Bone marrow (tissue), 2 donors: ENCODE measurements around the gene SULT1C4.
"Not testable (repeated sequence)": the region's sequence is repeated elsewhere in the genome, so short reads cannot be mapped to it uniquely, and the experiment has no call there.

Source experiments
- DNase-seq, 2 donors: peaks; one replicate each; lab custom pipeline; 2025; lab: John Stamatoyannopoulos, UW

SULT1C4 gene

GRCh38 chr2:108377815-108378630, at the start of gene SULT1C4:
Gene SULT1C4 (plus strand): TSS chr2:108377954. CDS start chr2:108378338, 384 bp downstream.
- no peak for DNase-seq

DNA sequence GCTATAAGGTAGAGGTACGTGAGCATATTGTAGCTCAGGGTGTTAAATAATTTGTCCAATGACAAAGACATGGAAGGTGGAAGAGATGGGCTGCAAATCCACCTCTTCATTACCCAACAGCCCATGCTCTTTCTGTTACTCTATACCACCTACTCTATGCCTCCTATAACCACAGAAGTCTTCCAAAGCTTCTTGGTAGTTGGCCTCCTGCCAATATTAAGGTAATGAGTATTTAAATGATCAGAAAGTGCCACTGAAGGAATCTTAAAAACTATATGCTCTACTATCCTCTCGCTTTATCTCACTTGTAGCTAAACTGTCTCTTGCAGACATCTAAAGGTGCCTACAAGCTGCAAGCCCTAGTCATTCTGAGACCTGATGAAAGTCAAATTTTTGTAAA, 48.0 kb upstream of the SULT1C4 start:
- DNase-seq, result no peak

- no peak for DNase-seq
These were observed 46.8 kb upstream of the SULT1C4 start for GRCh38 chr2:108330979-108331378.

DNA sequence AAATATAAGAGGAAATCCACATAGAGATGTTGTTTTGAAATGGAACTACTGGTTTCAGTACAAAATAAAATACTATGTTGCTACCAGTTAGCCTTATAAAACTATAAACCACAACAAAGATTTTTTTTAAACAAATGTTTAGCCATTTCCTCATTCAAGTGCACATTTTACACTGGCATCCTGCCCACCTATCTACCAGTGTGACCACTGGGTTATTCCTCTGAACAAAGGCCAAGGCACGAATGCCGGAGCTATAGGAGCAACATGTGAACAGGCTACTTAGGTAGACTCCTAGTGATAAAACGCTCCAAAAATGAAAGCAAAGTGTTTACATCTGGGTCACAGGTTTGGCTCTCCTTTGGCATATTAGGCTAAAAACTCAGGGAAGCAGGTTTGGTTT, 31.8 kb upstream of the SULT1C4 start:
- no peak for DNase-seq

DNA sequence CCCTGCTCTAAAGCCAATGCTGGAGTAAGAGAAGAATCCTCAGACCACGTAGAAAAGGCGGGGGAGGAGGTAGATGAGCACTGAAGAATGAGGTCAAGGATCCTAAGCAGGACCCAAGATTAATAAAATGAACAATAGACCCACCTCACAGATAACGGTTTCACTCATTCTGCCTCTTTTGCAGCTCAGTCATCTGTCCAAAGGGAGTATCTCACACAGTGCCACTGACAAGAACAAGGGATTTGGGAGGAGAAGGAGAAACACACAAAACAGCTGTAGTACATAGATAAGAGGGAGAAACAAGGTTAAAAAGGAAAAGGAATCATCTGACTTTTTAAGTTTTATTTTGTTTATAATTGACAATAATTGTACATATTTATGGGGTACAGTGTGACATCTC, 30.9 kb upstream of the SULT1C4 start:
- DNase-seq, result no peak

DNA sequence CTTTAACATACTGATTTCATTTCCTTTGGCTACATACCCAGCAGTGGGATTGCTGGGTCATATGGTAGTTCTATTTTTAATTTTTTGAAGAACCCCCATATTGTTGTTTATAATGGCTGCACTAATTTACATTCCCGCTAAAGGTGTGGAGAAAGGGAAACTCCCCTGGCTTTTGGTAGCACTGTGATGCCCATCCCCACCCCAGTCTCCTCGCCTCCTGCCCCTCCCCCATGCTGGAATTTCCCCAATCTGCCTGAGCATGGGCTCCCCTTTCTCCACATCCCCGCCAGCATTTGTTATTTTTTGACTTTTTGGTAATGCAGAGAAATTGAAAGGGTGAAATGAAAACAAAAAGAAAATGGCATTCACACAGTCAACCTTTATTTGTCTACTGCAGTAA, 30.0 kb upstream of the SULT1C4 start:
- no peak for DNase-seq

GRCh38 chr2:108348816-108349570, 28.8 kb upstream of the SULT1C4 start:
- no peak for DNase-seq

DNA sequence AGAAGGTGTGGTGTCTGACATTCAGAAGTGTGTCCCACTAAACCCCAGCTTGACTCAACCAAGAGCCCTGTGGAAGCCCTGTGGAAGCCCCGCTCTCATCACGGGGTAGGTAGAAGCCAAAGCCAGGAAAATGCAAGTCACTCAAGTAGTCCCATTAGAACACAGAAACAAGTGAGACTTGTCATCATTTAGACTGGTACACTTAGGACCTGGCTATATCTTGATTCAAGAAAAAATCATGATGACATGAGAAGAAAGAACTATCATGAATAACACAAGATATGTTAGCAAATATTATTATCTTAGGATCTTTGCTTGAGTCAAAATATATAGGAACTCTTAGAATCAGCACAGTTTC, 28.2 kb upstream of the SULT1C4 start:
- DNase-seq, result no peak

GRCh38 chr2:108351889-108352288, 25.9 kb upstream of the SULT1C4 start:
- no peak for DNase-seq

- DNase-seq, result no peak
These were observed 23.6 kb upstream of the SULT1C4 start for GRCh38 chr2:108354136-108354535.

- DNase-seq, result no peak
These were observed 21.6 kb upstream of the SULT1C4 start for GRCh38 chr2:108355906-108356734.

DNA sequence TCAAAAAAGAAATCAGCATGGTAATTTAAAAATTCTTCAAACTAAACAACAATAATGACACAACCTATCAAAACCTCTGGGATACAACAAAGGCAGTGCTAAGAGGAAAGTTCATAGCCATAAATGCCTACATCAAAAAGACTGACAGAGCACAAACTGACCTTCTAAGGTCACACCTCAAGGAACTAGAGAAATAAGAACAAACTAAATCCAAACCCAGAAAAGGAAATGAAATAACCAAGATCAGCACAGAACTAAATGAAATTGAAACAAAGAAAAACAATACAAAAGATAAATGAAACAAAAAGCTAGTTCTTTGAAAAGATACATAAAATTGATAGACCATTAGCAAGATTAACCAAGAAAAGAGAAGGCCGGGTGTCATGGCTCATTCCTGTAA, 18.4 kb upstream of the SULT1C4 start:
- not testable (repeated sequence) for DNase-seq

- no peak for DNase-seq
These were observed 16.8 kb upstream of the SULT1C4 start for GRCh38 chr2:108360776-108361468.

DNA sequence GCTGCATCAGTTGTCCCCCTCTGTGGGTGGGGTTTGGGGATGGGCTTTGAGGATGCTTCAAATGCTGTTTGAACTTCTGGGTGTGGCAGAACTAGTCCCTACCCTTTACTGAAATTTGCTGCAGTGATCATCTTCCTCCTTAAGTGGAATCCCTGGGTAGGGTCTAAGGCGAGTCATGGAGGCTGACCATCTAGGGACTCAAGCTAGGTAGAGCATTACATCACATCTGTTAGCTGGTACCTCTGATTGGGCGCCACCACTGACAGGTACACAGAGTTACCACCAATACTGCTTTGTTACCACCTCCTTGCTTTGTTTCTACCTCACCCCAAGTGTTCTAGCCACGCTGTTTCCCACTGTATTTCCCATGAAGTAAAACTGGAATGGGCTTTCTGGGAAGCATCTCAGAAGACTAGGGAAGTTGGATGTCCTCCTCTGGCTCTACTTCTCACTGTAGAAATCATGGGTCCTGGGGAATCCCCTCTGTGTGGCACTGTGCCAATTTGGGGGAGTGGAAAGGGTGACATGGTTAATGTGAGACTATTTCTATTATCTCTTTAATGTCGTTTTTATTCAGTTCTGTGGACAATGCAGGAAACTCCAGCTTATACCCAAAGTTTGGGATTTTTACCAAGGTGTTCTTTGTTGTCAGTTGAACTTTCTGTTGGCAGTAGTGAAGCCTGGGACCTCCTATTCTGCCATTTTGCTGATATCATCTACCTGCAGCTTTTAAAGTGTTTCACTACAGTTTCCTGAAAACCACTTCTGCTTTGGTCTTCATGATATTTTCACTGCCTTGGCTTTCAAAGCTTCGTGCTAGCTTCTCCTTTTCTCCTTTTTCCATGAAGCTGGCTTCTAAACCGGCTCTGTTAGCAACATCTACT, 14.5 kb upstream of the SULT1C4 start:
- DNase-seq, result no peak

DNA sequence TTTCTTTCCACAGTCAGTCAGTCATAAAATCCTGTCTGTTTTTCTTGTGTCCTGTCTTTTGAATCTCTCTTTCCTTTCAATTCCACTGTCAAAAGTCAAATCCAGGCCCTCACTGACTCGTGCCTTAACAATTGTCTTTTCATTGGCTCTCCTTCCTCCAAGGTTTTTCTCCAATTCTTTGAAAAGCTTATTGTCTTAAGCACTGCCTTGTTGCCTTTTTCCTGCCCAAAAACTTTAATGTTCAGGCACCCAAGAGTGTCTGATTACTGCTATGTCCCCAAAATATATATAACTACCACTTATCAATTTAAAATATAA, 13.9 kb upstream of the SULT1C4 start:
- no peak for DNase-seq

DNA sequence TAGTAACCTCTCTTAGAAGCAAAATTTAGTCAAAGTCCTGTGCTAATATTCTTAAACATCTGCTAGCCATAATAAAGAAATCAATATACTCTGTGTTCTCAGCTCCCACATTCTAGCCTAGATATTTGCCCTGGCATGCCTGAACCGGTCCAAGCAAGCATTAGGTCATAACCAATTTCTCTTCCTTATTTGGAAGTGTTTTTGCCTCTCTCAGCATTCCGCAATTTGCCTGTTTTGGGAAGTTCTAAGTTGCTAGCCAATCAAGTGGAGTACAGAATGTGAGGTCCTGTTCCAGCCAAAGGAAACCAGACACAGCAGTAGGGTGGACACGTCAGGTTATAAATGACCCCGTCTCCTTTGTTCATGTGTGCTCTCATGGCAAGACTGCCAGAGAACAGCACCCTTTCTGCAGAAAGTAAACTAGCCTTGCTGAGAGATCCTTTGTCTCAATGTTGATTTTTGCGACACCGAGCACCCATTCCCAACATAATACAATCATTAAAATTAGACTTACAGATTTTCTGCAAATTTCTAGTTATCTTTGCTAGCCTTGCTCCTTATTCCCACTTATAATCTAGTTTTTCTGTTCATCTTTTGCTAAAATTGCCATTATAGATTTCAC, 13.0 kb upstream of the SULT1C4 start:
- DNase-seq, result no peak

- no peak for DNase-seq
These were observed 12.1 kb upstream of the SULT1C4 start for GRCh38 chr2:108365656-108366055.

GRCh38 chr2:108367014-108367413, 10.7 kb upstream of the SULT1C4 start:
- no peak for DNase-seq

DNA sequence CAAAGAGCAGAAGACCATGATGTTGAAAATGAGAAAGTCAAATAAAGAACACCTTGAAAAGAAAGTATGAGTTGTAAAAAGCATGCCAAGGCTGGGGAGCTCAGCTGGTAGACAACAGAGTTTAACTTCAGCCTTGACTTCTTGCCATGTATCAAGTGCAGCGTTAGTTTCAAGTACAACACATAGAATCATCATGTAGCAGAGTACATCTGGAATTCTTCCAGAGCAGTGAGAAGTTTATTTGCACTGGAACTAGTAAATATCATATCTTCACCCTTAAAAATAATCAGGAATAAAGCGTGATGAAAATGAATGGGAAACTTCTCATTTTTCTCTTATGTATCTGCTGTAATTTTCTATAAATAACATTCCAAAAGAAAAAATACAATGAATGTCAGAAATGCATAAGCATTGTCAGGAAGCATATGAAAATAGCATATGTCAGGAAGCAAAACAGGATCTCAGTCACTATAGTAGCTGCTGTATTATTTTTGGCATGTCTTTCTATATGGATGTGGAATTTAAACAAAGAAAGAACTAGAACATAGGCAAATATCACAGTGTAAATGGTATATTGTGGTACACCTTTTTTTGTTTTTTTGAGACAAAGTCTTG, 10.1 kb upstream of the SULT1C4 start:
- no peak for DNase-seq

GRCh38 chr2:108369153-108369552, 8.6 kb upstream of the SULT1C4 start:
- no peak for DNase-seq
